HepG2 (cell line): ENCODE measurements around the gene TTLL10. TPM values are rescaled to one million over a fixed set of nuclear protein-coding genes. Genes with fewer than 3 reads are reported as not detected.

Source experiments
- ATAC-seq: fragments of 200-7000 bp; cut with Tn5 transposase; 3 replicates; pipeline ENCODE4 v1.9.1; 2020; ENCODE audit warnings: mild to moderate bottlenecking, moderate library complexity
- BruUV-seq: library from RNA; stranded (reverse); fragments of 400-500 nt; replicated peaks from 2 replicates; lab custom pipeline; 2021; lab: Mats Ljungman, UMichigan
- CTCF ChIA-PET: fragments of 300-600 bp; formaldehyde crosslinking; extraction: SDS; loops from one replicate; lab custom pipeline; 2021; ENCODE audit warnings: low total read pairs, inconsistent platforms, low intra/inter-chr PET ratio; lab: Yijun Ruan, JAX
- POLR2A ChIA-PET: fragments of 350-600 bp; sonication (Branson Sonifier 250); formaldehyde crosslinking; loops from one replicate; lab custom pipeline; 2020; ENCODE audit warnings: antibody characterized with exemption, inconsistent platforms; lab: Yijun Ruan, JAX
- DNase-seq: peaks from one replicate; pipeline ENCODE4 v3.0.0-alpha.2; 2015; ENCODE audit warnings: low spot score
- FAIRE-seq: peaks from 3 replicates; lab custom pipeline; 2011; peaks lifted over from hg19 to GRCh38; lab: Jason Lieb, UNC
- H2AFZ ChIP-seq: one replicate; pipeline ENCODE4 v1.6.1; 2011; ENCODE audit warnings: low read length, inconsistent platforms
- H3K27ac ChIP-seq: fragments of 300-600 bp; 3 replicates; pipeline ENCODE4 v1.8.0; 2011; ENCODE audit warnings: mixed run types, mild to moderate bottlenecking, mixed read lengths, low read length, inconsistent platforms; ENCODE audit not compliant: insufficient read depth; ENCODE audit errors: extremely low read length
- H3K27me3 ChIP-seq, 2 experiments: fragments of 200-600 bp in 1 of 2; 2 replicates in 1 of 2; 3 replicates in 1 of 2; pipeline versions ENCODE4 v1.6.0 to v1.8.0; 2011; ENCODE audit warnings: low read length in 2 of 2, mild to moderate bottlenecking in 2 of 2, moderate library complexity in 2 of 2, inconsistent platforms in 1 of 2; ENCODE audit not compliant: insufficient read depth in 2 of 2, control insufficient read depth in 1 of 2
- H3K36me3 ChIP-seq, 2 experiments: fragments of 200-600 bp in 1 of 2; replicated peaks in 1 of 2; 2 replicates in 1 of 2; 3 replicates in 1 of 2; pipeline versions ENCODE4 v1.5.1 to v1.8.0; 2011; ENCODE audit warnings: low read length in 2 of 2, inconsistent platforms in 1 of 2; ENCODE audit not compliant: insufficient read depth in 2 of 2, control insufficient read depth in 1 of 2
- H3K4me1 ChIP-seq: 2 replicates; pipeline ENCODE4 v1.5.1; 2012; ENCODE audit warnings: low read length, inconsistent platforms; ENCODE audit not compliant: insufficient read depth
- H3K4me2 ChIP-seq: 2 replicates; pipeline ENCODE4 v1.6.0; 2011; ENCODE audit warnings: low read depth, low read length, inconsistent platforms
- H3K4me3 ChIP-seq, 3 experiments: fragments of 200-600 bp in 1 of 3; sonication (generic), shearing (Covaris generic) in 1 of 3; replicated peaks in 1 of 3; 2 replicates each; pipeline ENCODE4 v1.5.1; 2011 to 2016; ENCODE audit warnings: low read length in 3 of 3, inconsistent platforms in 2 of 3, low read depth in 2 of 3, mild to moderate bottlenecking in 2 of 3, control low read depth in 1 of 3, mixed read lengths in 1 of 3; ENCODE audit not compliant: insufficient read depth in 1 of 3
- H3K79me2 ChIP-seq: one replicate; pipeline ENCODE4 v1.6.1; 2011; ENCODE audit warnings: low read length, inconsistent platforms; ENCODE audit not compliant: insufficient read depth
- H3K9ac ChIP-seq: 2 replicates; pipeline ENCODE4 v1.6.0; 2011; ENCODE audit warnings: mild to moderate bottlenecking, low read depth, low read length, inconsistent platforms; ENCODE audit not compliant: insufficient read depth
- H3K9me3 ChIP-seq: 2 replicates; pipeline ENCODE4 v1.5.1; 2012; ENCODE audit warnings: mild to moderate bottlenecking, low read length
- H4K20me1 ChIP-seq: 2 replicates; pipeline ENCODE4 v1.6.0; 2011; ENCODE audit warnings: inconsistent platforms, mild to moderate bottlenecking, low read length, moderate library complexity; ENCODE audit not compliant: insufficient read depth
- AGO1 ChIP-seq: fragments of 200-400 bp; formaldehyde crosslinking; IDR thresholded peaks from 2 replicates; pipeline ENCODE4 v1.6.1; 2017; ENCODE audit warnings: mild to moderate bottlenecking, low read depth, low read length, moderate library complexity; ENCODE audit not compliant: poor library complexity, severe bottlenecking
- ARNT2 ChIP-seq: sonication (generic); formaldehyde crosslinking; IDR thresholded peaks from 2 replicates; pipeline ENCODE4 v1.8.0; 2022; ENCODE audit warnings: mild to moderate bottlenecking, low read depth, missing genetic modification reagents, moderate library complexity
- CHCHD3 ChIP-seq: sonication (generic); formaldehyde crosslinking; IDR thresholded peaks from 2 replicates; pipeline ENCODE4 v1.8.0; 2022; ENCODE audit warnings: mild to moderate bottlenecking, missing genetic modification reagents, moderate library complexity
- DZIP1 ChIP-seq: sonication (generic); formaldehyde crosslinking; IDR thresholded peaks from 2 replicates; pipeline ENCODE4 v1.5.0; 2020; ENCODE audit warnings: mild to moderate bottlenecking, missing genetic modification reagents
- MATR3 ChIP-seq: sonication (generic); formaldehyde crosslinking; IDR thresholded peaks from 2 replicates; pipeline ENCODE4 v1.4.0; 2020; ENCODE audit warnings: missing genetic modification reagents
- MTA1 ChIP-seq: sonication (generic); formaldehyde crosslinking; IDR thresholded peaks from 2 replicates; pipeline ENCODE4 v1.4.0; 2020; ENCODE audit warnings: missing genetic modification reagents, mild to moderate bottlenecking, borderline replicate concordance
- PHB2 ChIP-seq: fragments of 450-650 bp; IDR thresholded peaks from 2 replicates; pipeline ENCODE4 v1.6.1; 2018; ENCODE audit not compliant: partially characterized antibody
- ZNF18 ChIP-seq: sonication (generic); formaldehyde crosslinking; IDR thresholded peaks from 2 replicates; pipeline ENCODE4 v1.8.0; 2022; ENCODE audit warnings: mild to moderate bottlenecking, missing genetic modification reagents; ENCODE audit not compliant: insufficient replicate concordance
- ZNF207 ChIP-seq: fragments of 450-650 bp; IDR thresholded peaks from 2 replicates; pipeline ENCODE4 v1.6.1; 2016; ENCODE audit warnings: antibody characterized with exemption, borderline replicate concordance
- WGBS: methylation state at CpG from one replicate; pipeline ENCODE4 v1.1.6; 2017; ENCODE audit warnings: low lambda C conversion rate; 5-methylcytosine and 5-hydroxymethylcytosine counted together
- in situ Hi-C: cut with HindIII; loops from 2 replicates; pipeline ENCODE4 v1.10.0; 2017; ENCODE audit warnings: low pct_unique_long_range_greater_than_20kb; ENCODE audit not compliant: extremely low pct_ligation_motif_present
- intact Hi-C: fragments of 100-400 bp; cut with micrococcal nuclease; formaldehyde crosslinking; loops from one replicate; pipeline ENCODE4 v1.10.0; 2022; ENCODE audit not compliant: unreplicated experiment
- polyA plus RNA-seq, 8 experiments: library from polyadenylated mRNA; depleted of rRNA in 3 of 8; stranded (reverse) in 7 of 8; unstranded in 1 of 8; fragments of >200 nt; fragmentation: Illumina TruSeq in 4 of 8; extraction: Trizol in 4 of 8; gene quantifications; 2 replicates each; pipeline versions ENCODE4 v1.2.1 to v1.2.3, GENCODE V29; 2011 to 2016; ENCODE audit warnings: low read depth in 4 of 8, missing spikeins in 1 of 8, mixed read lengths in 1 of 8; ENCODE audit not compliant: insufficient read depth in 1 of 8
- total RNA-seq, 5 experiments: library from RNA; depleted of rRNA; stranded (reverse); fragments of >200 nt; fragmentation: Illumina TruSeq; extraction: Trizol; gene quantifications; 2 replicates each; pipeline ENCODE4 v1.2.3, GENCODE V29; 2016; ENCODE audit warnings: low read depth in 1 of 5
- TF ChIP-seq, protein P1 (sequence below): sonication (generic); formaldehyde crosslinking; IDR thresholded peaks from 2 replicates; pipeline ENCODE4 v1.5.0; 2020; ENCODE audit warnings: mild to moderate bottlenecking, missing genetic modification reagents

TTLL10 gene
- total and polyA plus RNA-seq, 2 of the 13 experiments (the other 11 are each of a cell fraction or from before 2014, with no cell fraction given) = not detected

DNA sequence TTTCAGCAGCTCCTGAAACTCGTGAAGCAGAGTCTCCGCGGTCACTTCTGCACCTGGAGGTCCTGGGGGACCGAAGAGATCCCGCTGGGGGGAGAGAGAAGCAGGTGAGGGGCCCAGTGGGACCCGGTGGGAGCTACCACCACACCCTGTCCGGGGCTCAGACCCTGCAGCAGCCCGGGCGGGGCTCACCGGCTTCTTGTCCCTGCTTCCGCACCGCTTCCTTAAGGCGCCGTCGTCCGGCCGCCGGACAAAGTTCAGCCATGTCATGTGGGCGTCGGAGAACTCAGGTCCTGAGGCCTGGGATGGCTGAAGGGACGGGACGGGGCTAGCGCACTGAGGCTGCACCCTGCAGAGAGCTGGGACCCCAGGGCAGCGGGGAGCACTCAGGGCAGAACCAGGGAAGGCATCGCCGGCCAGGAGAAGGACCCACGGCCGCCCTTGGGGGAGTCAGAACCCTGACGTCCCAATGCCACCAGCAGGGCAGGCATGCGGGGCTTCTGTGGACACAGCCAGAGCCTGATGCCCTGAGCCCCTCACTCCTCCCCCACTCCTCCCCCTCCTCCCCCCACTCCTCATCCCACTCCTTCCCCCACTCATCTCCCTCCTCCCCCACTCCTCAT lies 70.6 kb downstream of the TTLL10 start (continued):
- no peak for TF ChIP-seq ARNT2 (CRISPR knock-in tag)
- no peak for TF ChIP-seq CHCHD3 (CRISPR knock-in tag)
- TF ChIP-seq, protein P1, sequence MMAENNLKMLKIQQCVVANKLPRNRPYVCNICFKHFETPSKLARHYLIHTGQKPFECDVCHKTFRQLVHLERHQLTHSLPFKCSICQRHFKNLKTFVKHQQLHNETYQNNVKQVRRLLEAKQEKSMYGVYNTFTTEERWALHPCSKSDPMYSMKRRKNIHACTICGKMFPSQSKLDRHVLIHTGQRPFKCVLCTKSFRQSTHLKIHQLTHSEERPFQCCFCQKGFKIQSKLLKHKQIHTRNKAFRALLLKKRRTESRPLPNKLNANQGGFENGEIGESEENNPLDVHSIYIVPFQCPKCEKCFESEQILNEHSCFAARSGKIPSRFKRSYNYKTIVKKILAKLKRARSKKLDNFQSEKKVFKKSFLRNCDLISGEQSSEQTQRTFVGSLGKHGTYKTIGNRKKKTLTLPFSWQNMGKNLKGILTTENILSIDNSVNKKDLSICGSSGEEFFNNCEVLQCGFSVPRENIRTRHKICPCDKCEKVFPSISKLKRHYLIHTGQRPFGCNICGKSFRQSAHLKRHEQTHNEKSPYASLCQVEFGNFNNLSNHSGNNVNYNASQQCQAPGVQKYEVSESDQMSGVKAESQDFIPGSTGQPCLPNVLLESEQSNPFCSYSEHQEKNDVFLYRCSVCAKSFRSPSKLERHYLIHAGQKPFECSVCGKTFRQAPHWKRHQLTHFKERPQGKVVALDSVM = no peak
- TF ChIP-seq ZNF207 = no peak
- TF ChIP-seq ZNF18 (CRISPR knock-in tag) = no peak
- TF ChIP-seq, all 625 proteins: peak for 16

GRCh38 chr1:1245178-1245816 lies 71.6 kb downstream of the TTLL10 start:
- FAIRE-seq (no peak), DNase-seq (peak; percentile 23), ATAC-seq (peak; percentile 22)
- Histone ChIP-seq H2AFZ (no peak overlapping the region), H3K4me3 (no peak overlapping the region), H3K27me3 (no peaks in the 10 kb centered on the region), H3K4me1 (peaks cover 17% of the 10 kb centered on the region), H3K4me2 (no peak overlapping the region), H3K27ac (no peak overlapping the region), H3K9ac (no peak overlapping the region), H3K79me2 (no peaks in the 10 kb centered on the region), H3K9me3 (no peaks in the 10 kb centered on the region), H4K20me1 (no peaks in the 10 kb centered on the region), H3K36me3 (no peaks in the 10 kb centered on the region)
- intact Hi-C loops = no loop called here
- 47% methylated on average over 6 of the region's 23 CpGs for WGBS
- ChIA-PET CTCF (no interaction called here), POLR2A (no interaction called here)
- no TSS peak for BruUV-seq
- in situ Hi-C loops = no loop called here
- no peak for TF ChIP-seq MATR3 (CRISPR knock-in tag)
- no peak for TF ChIP-seq MTA1
- TF ChIP-seq AGO1 = peak; percentile 8
- no peak for TF ChIP-seq PHB2
- no peak for TF ChIP-seq DZIP1 (CRISPR knock-in tag)
